Spleen (tissue), 11 donors: Measurements from ENCODE around the gene SLC35F1. TPM values are rescaled to one million over a fixed set of nuclear protein-coding genes. Genes with fewer than 3 reads are reported as not detected.
A peak's percentile ranks its signal among the peaks of the same experiment; 100 is the strongest.

ENCODE experiments used
- DNase-seq: peaks from one replicate; pipeline ENCODE4 v3.0.0-alpha.2; 2020
- H3K27ac ChIP-seq, 8 donors: fragments of 200-600 bp; sonication (generic) in 7 of 8; 1 replicate in 4 of 8; 2 replicates in 4 of 8; pipeline versions ENCODE4 v1.5.0 to v1.8.0; 2016 to 2021; ENCODE audit warnings: inconsistent platforms in 4 of 8, mild to moderate bottlenecking in 4 of 8, moderate library complexity in 1 of 8
- H3K27me3 ChIP-seq, 7 donors: fragments of 200-600 bp; sonication (generic) in 6 of 7; replicated peaks in 1 of 7; 1 replicate in 4 of 7; 2 replicates in 3 of 7; pipeline versions ENCODE4 v1.5.0 to v1.8.0; 2016 to 2021; ENCODE audit warnings: inconsistent platforms in 3 of 7, mild to moderate bottlenecking in 1 of 7
- H3K36me3 ChIP-seq, 6 donors: fragments of 200-600 bp; sonication (generic) in 5 of 6; 1 replicate in 4 of 6; 2 replicates in 2 of 6; pipeline versions ENCODE4 v1.5.0 to v1.8.0; 2016 to 2021; ENCODE audit warnings: inconsistent platforms in 2 of 6
- H3K4me1 ChIP-seq, 6 donors: fragments of 200-600 bp; sonication (generic) in 5 of 6; 1 replicate in 3 of 6; 2 replicates in 3 of 6; pipeline versions ENCODE4 v1.5.0 to v1.8.0; 2016 to 2021; ENCODE audit warnings: inconsistent platforms in 3 of 6
- H3K4me3 ChIP-seq, 8 donors: fragments of 200-600 bp; sonication (generic) in 7 of 8; 1 replicate in 4 of 8; 2 replicates in 4 of 8; pipeline versions ENCODE4 v1.5.0 to v1.8.0; 2016 to 2021; ENCODE audit warnings: inconsistent platforms in 4 of 8, mild to moderate bottlenecking in 4 of 8, moderate library complexity in 2 of 8
- H3K9me3 ChIP-seq, 8 donors: fragments of 200-600 bp; sonication (generic) in 7 of 8; 1 replicate in 4 of 8; 2 replicates in 4 of 8; pipeline versions ENCODE4 v1.5.0 to v1.8.0; 2016 to 2021; ENCODE audit warnings: inconsistent platforms in 4 of 8
- CTCF ChIP-seq, 11 experiments: fragments of 200-600 bp in 7 of 11; fragments of 450-650 bp in 4 of 11; sonication (generic) in 4 of 11; IDR thresholded peaks in 8 of 11; conservative IDR thresholded peaks in 3 of 11; 1 replicate in 7 of 11; 2 replicates in 4 of 11; pipeline versions ENCODE4 v1.4.0 to v1.8.0; 2016 to 2021; ENCODE audit warnings: antibody characterized with exemption in 11 of 11, inconsistent platforms in 4 of 11, mild to moderate bottlenecking in 1 of 11
- POLR2A ChIP-seq, 3 donors: fragments of 450-650 bp; IDR thresholded peaks; one replicate each; pipeline ENCODE4 v1.5.1; 2017; ENCODE audit warnings: antibody characterized with exemption in 3 of 3, mild to moderate bottlenecking in 1 of 3
- POLR2AphosphoS5 ChIP-seq, 3 donors: sonication (generic); formaldehyde crosslinking; IDR thresholded peaks; one replicate each; pipeline ENCODE4 v1.5.1; 2017; ENCODE audit warnings: antibody characterized with exemption in 3 of 3
- WGBS, 5 donors: extraction: QIAGEN DNeasy Blood & Tissue Kit in 3 of 5; methylation state at CpG; one replicate each; pipeline versions ENCODE4 v1.1.5 to v1.1.7; 2013 to 2018; 5-methylcytosine and 5-hydroxymethylcytosine counted together
- intact Hi-C: fragments of 100-400 bp; cut with DNase I; formaldehyde crosslinking; loops from one replicate; pipeline ENCODE4 v1.15.0; 2023; ENCODE audit warnings: low total_unique reads
- polyA plus RNA-seq, 3 donors: library from polyadenylated mRNA; stranded (reverse); fragments of 200-250 nt; gene quantifications; one replicate each; pipeline ENCODE4 v1.2.1, GENCODE V29; 2013
- total RNA-seq, 7 donors: library from RNA; depleted of rRNA in 3 of 7; stranded (reverse); fragments of >200 nt in 3 of 7; fragmentation: NEBNext Ultra II Directional in 4 of 7; extraction: Animal tissue kit (Norgen Biotek cat#: 25700) in 4 of 7; gene quantifications; one replicate each; pipeline versions ENCODE4 v1.1.0 to v1.2.1, GENCODE V29; 2016 to 2021
- donor health status: healthy with polysubstance abuse.
- donor health status: DM: no; HTN: no; CAD: no; lungs with moderate emphysema.
- donor health status: DM: no; HTN: no; CAD: no.
- donor health status: Bipolar disorder and iron deficiency.
- donor health status: healthy.
- donor health status: DM: no; HTN: no; CAD: no.
- donor health status: DM: yes; HTN: yes; CAD: no.

SLC35F1 gene
- total and polyA plus RNA-seq, 10 donors, result 0.13 to 4.0 (median 1.6) TPM

DNA sequence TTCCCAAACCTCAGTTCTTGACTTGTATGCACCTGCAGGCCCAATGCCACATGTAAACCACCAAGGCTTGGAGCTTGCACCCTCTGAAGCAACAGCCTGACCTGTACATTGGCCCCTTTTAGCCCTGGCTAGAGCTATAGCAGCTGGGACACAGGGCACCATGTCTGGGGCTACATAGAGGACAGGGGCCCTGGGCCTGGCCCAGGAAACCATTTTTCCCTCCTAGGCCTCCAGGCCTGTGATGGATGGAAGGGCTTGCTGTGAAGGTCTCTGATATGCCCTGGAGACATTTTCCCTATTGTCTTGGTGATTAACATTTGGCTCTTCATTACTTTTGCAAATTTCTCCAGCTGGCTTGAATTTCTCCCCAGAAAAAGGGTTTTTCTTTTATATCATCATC lies 64.6 kb downstream of the SLC35F1 start:
- no peaks in the 10 kb centered on the region for H3K27me3 ChIP-seq
- H3K36me3 ChIP-seq, result no peaks in the 10 kb centered on the region
- H3K27ac ChIP-seq, result no peak overlapping the region
- no peaks in the 10 kb centered on the region for H3K4me1 ChIP-seq
- no peak overlapping the region for H3K4me3 ChIP-seq
- H3K9me3 ChIP-seq, result peaks cover 0 to 10% (median 7%) of the 10 kb centered on the region in 8 donors
- TF ChIP-seq CTCF (IDR thresholded peaks at IDR 0.05 in 8 of 11, conservative IDR thresholded peaks at IDR 0.05 in 3 of 11) (no peak), POLR2A (IDR thresholded peaks at IDR 0.05) (no peak), POLR2AphosphoS5 (IDR thresholded peaks at IDR 0.05) (no peak)
- intact Hi-C loops, result no loop called here
- DNase-seq, result no peak

DNA sequence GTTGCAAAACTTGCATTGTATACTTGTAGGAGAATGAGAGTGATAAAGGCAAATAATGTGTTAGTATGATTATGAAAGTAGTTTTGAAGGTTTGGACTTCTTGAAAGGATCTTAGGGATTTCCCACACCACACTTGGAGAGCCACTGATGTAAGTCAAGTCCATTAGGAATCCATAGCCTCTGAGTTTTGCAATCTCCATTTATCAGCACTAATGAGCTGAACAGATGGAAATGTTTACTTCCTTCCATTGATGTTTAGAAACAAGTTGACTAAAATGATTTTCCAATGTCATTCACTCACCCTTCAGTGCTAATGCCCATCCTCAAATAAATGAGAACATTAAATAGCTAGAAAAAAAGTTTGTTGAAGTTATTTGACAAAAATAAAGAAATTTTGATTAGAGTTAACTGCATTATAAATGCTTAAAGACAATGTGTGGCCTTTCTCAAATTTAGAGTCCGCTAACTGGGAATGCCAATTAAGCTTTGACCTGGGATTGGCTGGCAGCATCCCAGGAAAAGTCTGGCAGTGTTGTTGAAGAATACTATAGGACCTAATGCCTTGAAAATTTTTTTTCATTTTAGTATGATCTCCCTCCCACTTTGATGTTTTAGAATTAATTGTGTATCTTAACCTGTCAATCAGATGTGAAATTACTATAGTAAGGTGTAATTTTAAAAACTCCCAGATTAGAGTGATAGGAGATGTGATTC lies 68.0 kb downstream of the SLC35F1 start:
- Histone ChIP-seq H3K9me3 (peaks cover 0 to 10% (median 7%) of the 10 kb centered on the region in 8 donors), H3K4me1 (no peaks in the 10 kb centered on the region), H3K36me3 (no peaks in the 10 kb centered on the region), H3K4me3 (no peak overlapping the region), H3K27ac (no peak overlapping the region), H3K27me3 (no peaks in the 10 kb centered on the region)
- 74 to 90% (median 82%) methylated on average over 1 of the region's 1 CpG for WGBS, 5 donors
- no peak for TF ChIP-seq POLR2AphosphoS5 (IDR thresholded peaks at IDR 0.05)
- TF ChIP-seq CTCF (IDR thresholded peaks at IDR 0.05 in 8 of 11, conservative IDR thresholded peaks at IDR 0.05 in 3 of 11), result no peak
- TF ChIP-seq POLR2A (IDR thresholded peaks at IDR 0.05), result no peak
- no peak for DNase-seq
- intact Hi-C loops, result no loop called here

- 8 to 17% (median 12%) methylated on average over 2 of the region's 2 CpGs for WGBS, 5 donors
- H3K4me1 ChIP-seq, result no peaks in the 10 kb centered on the region
- no peaks in the 10 kb centered on the region for H3K27me3 ChIP-seq
- intact Hi-C loops, result no loop called here
- H3K27ac ChIP-seq, result no peak overlapping the region
- no peak for TF ChIP-seq POLR2A (IDR thresholded peaks at IDR 0.05)
- TF ChIP-seq CTCF (IDR thresholded peaks at IDR 0.05 in 8 of 11, conservative IDR thresholded peaks at IDR 0.05 in 3 of 11), result peak in 7 of 11 experiments; percentile 25 to 54 (median 48)
- no peak for TF ChIP-seq POLR2AphosphoS5 (IDR thresholded peaks at IDR 0.05)
- H3K9me3 ChIP-seq, result peaks cover 0 to 8% (median 7%) of the 10 kb centered on the region in 8 donors
- DNase-seq, result no peak
- H3K36me3 ChIP-seq, result no peaks in the 10 kb centered on the region
- H3K4me3 ChIP-seq, result no peak overlapping the region
These were observed 69.1 kb downstream of the SLC35F1 start for GRCh38 chr6:117976030-117976651.

- Histone ChIP-seq H3K9me3 (no peaks in the 10 kb centered on the region), H3K4me1 (no peaks in the 10 kb centered on the region), H3K4me3 (no peak overlapping the region), H3K36me3 (no peaks in the 10 kb centered on the region), H3K27me3 (no peaks in the 10 kb centered on the region), H3K27ac (no peak overlapping the region)
- WGBS, 5 donors, result 81 to 94% (median 83%) methylated on average over 1 of the region's 1 CpG
- no peak for DNase-seq
- intact Hi-C loops, result loop anchor here (10.0 kb wide), 1 partner anchor 279 kb away; no protein-coding TSS in a partner anchor
- TF ChIP-seq POLR2AphosphoS5 (IDR thresholded peaks at IDR 0.05), result no peak
- TF ChIP-seq POLR2A (IDR thresholded peaks at IDR 0.05), result no peak
- no peak for TF ChIP-seq CTCF (IDR thresholded peaks at IDR 0.05 in 8 of 11, conservative IDR thresholded peaks at IDR 0.05 in 3 of 11)
These were observed 78.9 kb downstream of the SLC35F1 start for GRCh38 chr6:117985916-117986315.
